Gastroesophageal sphincter (tissue), 3 donors: Measurements from ENCODE around the gene DBN1.

Source experiments
- CTCF ChIP-seq, 4 experiments: fragments of 200-600 bp in 2 of 4; fragments of 450-650 bp in 2 of 4; sonication (generic) in 1 of 4; IDR thresholded peaks; one replicate each; pipeline ENCODE4 v1.5.1; 2017 to 2019; ENCODE audit warnings: antibody characterized with exemption in 4 of 4, mild to moderate bottlenecking in 2 of 4, moderate library complexity in 2 of 4
- POLR2A ChIP-seq, 2 donors: fragments of 450-650 bp; IDR thresholded peaks; one replicate each; pipeline ENCODE4 v1.6.1; 2017; ENCODE audit warnings: antibody characterized with exemption in 2 of 2, mild to moderate bottlenecking in 2 of 2, moderate library complexity in 1 of 2
- POLR2AphosphoS5 ChIP-seq: sonication (generic); formaldehyde crosslinking; IDR thresholded peaks from one replicate; pipeline ENCODE4 v1.6.1; 2017; ENCODE audit warnings: antibody characterized with exemption

DNA sequence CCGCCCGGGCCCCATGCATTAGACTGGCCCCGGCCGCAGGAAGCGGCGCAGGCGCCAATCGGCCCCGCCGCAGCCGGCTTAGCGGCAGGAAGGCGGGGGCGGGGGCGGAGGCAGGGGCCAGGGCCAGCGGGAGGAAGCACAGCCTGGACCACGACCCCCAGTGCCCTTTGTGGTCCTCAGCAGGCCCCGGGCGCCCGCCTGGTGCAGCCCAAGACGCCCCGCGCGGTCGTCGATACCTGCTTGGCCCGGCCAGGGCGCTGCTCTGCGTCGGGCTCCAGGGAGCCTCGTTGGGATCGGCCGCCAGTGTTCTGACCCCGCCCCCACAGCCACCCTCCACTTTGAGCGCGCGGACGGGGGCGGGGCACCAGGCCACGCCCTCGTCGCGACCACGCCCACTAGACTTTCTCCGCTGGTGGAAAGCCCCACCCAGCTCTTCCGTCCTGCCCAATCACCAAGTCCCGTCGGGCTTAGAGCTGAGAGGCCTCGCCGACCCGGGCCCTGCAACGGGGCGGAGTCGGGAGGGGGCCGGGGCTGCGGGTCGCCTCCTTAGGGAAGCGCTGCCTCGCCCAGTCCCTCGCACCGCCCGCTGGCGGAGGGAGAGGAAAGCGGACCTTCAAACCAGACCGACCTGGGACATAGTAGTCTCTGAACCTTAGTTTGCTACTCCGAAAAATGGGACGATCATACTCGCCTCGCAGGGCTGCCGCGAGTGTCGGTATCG, 24.0 kb upstream of the DBN1 start, which contains the start of gene PDLIM7:
- TF ChIP-seq CTCF (IDR thresholded peaks at IDR 0.05), result peak in 3 of 4 experiments; percentile 15 to 35 (median 32)
- TF ChIP-seq POLR2A (IDR thresholded peaks at IDR 0.05), result peak; percentile 98
- TF ChIP-seq POLR2AphosphoS5, result peak; percentile 96
